ENCODE results near the gene LIPT2.
"Not testable (repeated sequence)": the region's sequence is repeated elsewhere in the genome, so short reads cannot be mapped to it uniquely, and the experiment has no call there.

The LIPT2 gene

DNA sequence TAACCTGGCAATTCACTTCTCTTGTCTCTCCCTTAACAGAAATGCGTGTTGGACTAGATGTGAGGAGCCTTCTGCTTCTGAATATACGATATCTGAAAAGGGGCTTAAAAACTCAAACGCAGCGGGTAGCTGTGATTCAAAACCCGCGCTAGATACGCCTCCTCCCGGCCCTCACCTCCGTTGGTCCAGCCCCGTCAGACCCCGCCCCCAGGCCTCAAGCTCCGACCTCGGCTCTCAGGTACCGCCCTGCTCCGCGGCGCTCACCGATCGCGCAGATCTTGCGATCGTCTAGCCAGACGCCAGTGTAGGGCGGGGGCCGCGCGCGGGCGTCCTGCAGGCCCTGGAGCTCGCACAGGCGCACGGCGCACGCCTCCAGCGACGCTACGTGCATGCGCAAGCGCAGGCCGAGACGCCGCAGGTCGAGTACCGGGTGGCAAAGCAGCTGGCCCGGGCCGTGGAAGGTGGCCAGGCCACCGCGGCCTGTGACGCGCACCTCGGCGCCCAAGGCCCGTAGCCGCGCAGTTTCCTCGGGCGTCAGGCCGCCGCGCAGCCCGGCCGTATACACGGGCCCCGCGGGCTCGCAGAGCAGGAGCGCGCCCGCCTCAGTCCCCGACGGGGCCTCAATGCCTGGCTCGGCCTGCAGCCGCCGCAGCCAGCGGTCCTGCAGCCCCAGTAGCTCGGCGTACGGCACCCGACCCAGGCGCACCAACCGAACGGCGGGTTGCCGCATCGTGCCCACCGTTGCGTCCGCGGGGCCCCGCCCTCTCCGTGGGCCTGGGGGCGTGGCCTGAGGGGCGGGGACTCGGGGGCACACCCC is at the start of gene LIPT2:
Gene LIPT2 (minus strand): TSS at position 751 of the 817 bp plus-strand sequence. CDS start 21 bp downstream, at position 730.
- peak; percentile 99 for DNase-seq

DNA sequence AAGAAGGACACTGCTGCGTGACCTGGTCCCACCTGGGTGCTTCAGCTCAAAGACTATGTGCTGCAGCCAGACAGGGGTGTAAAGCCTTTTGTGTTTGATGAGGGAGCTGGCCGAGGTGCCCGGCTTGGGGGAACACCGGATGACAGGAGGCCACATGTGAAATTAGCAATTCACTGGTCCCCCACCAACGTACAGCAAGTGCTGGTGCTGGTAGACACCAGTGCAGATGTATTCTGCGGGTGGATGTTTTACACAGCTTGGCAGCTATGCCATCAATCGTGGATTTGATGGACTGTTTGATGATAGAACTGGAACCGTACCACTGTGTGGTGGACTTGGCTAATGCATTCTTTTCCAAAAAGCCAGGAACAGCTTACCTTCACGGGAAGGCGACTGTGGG is 47.9 kb upstream of the LIPT2 start:
- no peak for DNase-seq

DNA sequence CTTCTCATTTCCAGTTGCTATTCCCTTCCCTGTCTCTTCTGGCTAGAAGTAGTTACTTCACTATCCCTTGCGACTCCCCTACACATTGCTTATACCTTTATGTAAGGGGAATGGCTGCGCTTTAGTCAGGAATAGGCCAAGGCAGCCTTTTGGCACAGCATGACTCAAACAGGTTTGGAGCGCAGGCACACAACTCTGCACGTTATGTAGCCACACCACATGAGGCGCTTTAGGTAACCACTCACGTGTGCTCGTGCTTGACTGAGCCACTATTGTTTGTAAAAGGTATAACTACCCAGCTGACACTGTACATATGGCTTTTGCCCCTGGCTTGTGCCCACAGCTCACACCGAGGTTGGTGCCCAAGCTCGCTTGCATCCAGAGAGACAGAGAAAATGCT is 46.7 kb upstream of the LIPT2 start:
- DNase-seq: no peak

DNA sequence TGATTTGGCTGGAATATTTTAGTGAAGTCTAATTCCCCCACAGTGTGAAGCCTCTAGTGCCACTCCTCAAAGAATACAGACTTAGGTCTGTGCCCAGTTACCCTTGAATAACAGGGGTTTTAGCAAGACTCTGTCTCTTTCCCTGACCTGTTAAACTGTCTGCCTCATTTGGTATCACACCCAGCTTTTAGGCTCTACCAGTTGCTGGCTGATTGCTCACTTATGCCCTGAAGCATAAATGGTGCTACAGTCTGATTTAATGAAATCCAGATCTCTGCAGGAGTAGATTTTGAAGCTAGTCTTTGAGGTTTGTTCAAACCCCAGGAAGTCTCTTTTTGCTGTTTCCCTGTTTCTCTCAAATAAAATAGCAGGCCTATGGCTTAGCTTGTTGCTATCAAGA is 45.2 kb upstream of the LIPT2 start:
- DNase-seq: no peak

DNA sequence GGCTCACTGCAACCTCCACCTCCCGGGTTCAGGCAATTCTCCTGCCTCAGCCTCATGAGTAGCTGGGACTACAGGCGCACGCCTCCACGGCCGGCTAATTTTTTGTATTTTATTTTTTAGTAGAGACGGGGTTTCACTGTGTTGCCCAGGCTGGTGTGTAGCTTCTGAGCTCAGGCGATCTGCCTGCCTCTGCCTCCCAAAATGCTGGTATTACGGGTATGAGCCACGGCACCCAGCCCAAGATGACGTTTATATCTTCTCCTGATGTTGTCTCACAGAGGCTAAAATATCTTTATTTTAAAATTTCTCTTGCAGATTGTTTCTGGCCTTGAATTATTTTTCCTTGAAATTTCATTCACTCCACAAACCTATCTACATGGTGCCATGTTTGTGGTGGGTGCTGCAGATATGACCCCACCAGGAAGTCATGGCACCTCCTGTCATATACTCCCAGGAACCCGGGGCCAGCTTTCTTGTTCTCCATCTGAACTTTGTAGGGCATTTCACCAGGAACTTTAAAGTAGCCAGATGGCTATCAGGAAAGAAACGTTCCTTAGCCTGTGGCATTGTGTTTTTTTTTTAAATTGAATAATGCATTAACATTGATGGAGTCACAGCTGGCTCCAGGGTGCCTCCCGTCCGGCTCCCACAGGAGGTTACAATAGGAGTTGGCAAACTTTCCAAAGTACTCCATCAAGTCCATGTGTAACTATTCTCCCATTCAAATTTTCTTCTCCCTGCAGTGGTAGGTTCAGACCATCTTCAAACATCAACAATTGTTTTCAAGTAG is 42.0 kb upstream of the LIPT2 start:
- no peak for DNase-seq

DNA sequence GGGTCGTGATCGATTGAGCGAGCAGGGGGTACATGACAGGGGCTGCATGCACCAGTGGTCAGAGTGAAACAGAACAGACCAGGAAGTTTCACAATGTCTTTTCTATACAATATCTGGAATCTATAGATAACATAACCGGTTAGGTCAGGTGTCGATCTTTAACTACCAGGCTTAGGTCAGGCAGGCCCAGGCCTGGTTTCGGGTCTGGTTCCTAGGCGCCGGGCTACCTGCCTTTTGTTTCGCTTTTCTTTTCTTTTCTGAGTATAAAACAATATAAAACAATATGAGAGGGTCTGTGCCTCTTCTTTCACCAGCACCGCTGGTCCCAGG is 41.4 kb upstream of the LIPT2 start:
- DNase-seq: not testable (repeated sequence)

DNA sequence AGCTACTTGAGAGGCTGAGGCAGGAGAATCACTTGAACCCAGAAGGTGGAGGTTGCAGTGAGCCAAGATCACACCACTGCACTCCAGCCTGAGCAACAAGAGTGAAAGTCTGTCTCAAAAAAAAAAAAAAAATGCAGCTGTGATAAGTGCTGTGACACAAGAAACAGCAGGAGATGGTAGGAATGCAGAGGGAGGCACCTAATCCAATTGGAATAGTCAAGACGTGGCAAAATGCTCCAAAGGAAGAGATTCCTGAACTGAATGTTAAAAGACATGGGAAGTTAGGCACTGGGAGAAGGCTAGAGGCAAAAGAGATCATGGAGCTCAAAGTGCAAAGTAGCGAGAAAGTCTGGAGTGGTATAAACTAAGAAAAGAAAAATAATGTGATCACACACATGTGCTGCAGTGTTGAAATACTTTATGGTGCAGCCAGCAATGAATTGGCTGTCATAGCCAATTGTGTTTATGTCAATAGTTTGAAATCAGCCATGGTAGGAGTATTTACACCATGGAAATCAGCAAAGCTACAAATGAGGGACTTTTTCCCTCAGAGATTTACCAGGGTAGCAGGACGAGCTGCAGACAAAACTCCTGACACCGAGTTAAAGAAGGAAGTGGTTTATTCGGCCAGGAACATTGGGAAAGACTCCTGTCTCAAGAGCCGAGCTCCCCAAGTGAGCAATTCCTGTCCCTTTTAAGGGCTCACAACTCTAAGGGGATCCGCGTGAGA is 40.9 kb upstream of the LIPT2 start:
- DNase-seq: no peak

DNA sequence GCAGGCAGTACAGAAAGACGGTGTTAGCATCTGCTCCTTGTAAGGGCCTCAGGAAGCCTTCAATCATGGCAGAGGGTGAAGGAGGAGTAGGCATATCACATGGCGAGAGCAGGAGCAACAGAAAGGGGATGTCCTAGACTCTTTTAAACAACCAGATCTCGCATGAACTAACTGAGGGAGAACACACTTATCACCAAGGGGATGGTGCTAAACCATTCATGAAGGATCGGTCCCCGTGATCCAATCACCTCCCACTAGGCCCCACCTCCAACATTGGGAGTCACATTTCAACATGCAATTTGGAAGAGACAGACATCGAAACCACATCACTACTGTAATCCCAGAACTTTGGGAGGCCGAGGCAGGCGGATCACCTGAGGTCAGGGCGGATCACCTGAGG is 39.9 kb upstream of the LIPT2 start:
- DNase-seq: no peak

DNA sequence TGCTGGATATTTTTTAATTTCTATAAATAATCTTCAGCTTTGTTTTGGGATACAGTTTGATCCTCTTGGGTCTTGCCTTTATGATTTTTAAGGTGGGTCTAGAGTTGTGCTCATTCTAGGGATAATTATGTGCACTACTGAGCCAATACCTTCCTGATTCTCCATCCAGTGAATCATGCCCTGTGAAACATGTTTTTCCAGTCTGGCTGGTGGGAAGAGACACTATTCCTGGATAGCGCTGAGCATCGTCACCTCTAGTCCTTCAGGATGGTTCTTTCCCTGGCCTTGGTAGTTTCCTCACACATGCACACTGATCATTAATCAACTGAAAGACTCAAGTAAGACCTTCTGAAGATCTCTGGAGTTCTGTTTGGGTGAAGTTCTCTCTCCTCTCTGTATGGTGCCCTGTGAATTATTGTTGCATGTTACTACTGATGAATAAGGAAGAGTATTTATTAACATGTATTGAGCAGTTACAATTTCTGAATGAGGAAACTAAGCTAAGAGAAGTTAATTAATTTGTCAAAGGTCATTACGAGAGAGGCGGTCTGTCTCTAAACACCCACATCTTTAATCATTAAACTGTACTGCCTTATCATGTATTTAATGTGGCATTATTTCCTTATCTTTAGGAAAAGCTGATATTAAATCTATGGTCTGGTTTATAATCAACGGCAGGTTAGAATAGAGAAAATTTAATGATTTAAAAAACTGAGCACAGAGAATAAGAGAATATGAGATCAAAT is 39.1 kb upstream of the LIPT2 start:
- peak; percentile 83 for DNase-seq

DNA sequence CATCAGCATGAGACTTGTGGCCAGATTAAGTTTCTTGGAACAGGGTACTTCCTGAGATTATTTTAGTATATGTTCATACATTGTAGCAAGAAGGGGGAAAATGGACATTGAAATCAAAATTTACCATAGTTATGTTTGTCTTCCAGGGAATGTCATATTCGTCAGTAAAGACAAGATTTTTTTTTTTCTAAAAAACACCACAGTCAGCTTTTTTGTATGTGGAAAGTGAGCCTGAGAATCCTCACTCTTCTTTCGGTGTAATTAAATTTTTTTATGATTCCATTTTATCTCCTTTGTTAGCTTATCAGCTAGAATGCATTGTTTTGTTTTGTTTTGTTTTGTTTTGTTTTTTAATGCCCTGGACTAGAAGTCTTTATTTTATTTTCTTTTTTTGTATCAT is 31.5 kb upstream of the LIPT2 start:
- DNase-seq: no peak

DNA sequence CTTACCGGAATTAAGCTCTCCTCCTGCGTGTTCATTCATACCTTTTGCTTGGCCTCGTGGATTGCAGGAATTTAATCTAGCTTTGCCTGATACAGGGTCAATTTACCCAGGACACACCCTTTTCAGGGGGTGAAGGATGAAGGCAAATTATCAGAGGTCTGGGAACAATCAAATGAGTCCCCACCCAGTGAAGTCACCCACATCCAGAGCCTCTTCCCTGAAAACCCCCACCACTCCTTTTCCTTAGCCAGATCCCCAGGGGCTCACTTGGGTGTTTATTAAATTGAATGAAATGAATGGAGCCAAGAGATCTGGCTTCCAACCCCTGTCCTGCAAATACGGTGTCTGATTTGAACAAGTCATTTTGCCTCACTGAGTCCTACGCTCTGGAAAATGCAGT is 31.0 kb upstream of the LIPT2 start:
- DNase-seq: no peak

DNA sequence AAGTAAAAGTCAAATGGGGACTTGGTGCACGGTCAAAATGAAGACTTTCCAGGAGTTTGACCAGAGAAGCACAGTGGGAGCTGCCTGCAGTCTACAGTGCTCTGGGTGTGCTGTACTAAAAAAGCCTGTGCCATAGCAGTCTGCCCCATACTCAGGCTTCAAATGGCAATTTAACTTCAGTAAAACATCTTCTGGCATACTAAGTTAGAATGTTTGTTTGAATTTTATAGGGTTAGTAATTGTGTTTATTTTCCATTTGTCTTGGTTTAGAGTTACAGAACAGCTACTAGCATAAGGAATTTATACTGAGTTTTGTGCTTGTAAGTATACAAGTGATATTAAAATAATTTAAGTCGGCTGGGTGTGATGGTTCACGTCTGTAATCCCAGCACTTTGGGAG is 29.3 kb upstream of the LIPT2 start:
- no peak for DNase-seq

DNA sequence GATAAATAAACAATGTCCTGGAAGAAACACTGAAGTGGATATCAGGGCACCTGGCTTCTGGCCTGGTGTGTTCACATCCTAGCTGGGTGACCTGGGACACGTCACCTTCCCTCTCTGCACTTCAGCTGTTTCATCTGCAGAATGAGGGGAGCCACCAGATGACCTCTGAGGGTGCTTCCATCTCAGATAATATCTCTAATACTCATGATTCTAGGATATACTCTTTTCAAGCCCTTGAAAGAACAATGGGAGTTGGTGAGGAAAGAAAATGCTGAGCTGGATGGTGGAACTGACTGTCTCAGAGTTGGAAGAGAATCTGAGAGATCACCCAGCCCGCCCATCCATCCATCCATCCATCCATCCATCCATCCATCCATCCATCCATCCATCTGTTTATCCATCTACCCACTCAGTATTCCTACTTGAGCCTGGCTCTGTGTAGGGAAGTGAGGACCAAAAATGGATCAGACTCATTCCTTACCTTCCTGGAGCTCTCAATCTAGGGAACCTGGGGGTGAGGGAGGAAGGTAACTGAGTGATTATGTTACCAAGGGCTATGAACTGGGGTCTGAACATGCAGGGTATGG is 28.2 kb upstream of the LIPT2 start:
- no peak for DNase-seq

DNA sequence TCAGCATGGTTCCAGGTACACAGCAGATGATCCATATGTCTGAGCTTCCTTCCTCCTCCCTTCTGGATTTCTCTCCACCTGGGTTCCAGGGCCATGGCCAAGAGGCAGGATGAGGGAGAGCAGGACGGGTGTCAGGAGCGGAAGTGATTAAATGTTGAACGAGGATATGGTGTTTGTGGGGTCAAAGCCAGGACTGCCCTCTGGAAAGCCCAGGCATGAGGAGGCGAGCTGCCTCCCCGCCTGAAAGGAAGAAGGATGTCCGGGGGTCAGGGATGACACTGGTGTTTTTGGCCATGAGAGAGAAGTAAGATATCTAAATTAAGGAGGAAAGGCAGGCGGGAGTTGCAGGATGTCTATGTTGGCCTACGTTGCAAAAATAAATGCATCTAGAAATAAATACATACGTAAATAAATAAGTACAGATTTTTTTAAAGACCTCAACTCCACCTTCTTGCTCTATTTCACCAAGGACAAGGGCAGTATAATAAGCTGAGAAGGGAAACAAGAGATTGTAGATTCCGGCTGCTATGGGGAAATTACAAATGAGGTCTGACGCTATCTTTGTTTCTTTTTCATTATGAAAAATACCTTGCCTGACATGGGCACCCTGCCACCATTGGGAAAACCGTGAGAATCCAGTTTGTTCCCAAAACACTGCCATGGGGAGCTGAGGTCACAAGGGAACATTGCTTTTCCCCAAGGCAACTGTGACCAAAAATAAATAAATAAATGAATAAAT is 27.6 kb upstream of the LIPT2 start:
- no peak for DNase-seq

DNA sequence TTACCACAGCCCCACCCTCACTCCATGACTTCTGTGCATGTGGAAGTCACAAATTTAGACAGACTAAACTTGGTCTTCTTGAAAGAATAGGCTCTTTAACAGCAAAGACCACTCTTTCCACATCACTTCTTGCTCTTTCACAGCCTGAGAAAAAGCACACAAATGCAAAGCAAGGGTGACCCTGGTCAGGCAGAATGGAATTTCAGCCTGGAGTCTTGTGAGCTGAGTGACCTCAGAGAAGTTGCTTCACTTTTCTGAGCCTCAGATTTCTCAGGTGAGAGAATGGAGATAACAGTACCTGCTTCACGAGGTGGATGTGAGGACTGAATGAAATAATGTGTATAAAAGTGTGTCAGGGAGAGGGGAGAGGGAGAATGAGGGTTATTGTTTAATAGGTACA is 26.8 kb upstream of the LIPT2 start:
- no peak for DNase-seq

DNA sequence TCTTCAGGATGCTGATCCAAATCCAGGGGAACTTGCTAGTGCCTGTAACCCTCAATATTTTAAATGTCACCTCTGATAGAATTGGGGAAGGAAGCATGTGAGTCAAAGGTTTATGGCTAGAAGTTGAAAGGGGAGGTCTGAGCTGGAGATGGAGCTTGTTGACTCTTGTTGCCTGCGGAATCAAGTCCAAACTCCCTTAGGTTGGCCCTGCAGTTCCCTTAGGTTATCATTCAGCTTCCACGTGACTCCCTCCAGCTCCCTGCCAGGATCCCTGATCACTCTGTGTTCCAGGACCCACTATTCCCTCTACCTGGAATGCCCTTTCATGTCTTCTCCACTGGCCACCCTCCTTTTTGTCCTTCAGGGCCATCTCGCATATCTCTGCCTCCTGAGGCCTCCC is 26.2 kb upstream of the LIPT2 start:
- DNase-seq: no peak

DNA sequence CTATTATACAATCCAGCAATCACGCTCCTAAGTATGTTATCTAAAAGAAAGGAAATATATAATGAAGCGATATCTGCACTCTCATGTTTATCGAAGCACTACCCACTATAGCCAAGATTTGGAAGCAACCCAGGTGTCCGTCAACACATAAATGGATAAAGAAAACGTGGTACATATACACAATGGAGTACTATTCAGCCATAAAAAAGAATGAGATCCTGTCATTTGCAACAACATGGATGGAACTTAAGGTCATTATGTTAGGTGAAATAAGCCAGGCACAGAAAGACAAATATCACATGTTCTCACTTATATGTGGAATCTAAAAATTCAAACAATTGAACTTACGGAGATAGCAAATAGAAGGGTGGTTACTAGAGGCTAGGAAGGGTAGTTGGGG is 24.1 kb upstream of the LIPT2 start:
- DNase-seq: not testable (repeated sequence)

DNA sequence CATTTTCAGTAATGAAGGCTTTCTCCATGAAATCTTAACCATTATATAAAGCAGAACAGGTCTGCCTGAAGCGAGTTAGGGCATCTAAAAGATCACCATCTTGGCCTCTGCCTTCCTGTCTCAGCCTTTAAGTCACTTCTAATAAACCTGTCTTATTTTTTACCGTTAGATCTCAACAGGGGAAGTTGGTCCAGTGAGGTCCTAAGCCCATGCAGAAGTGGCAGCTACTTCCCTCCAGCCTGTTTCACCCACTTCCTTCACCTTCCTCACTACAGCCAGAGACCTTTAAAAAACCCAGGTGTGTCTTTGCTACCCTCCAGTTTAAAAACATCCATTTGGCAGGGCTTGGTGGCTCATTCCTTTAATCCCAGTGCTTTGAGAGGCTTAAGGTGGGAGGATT is 14.1 kb upstream of the LIPT2 start:
- DNase-seq: no peak

DNA sequence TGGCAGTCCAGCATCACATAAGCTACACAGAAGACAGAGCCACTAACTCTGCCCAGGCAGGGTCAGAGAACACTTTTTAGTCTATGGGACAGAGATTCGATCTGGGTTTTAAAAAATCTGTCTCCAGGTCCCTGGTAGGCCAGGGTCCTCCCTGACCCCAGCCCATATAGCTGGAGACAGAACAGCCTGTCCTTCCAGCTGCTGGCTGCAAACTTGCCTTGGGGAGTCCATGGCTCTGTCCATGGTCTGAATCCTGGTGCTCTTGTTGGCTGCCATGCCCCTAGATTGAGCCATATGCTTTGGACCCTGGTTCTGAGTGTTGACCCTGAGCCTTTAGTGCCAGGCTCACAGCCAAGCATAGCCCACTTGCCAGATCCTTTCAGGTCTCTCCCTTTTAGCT is 13.3 kb upstream of the LIPT2 start:
- no peak for DNase-seq

DNA sequence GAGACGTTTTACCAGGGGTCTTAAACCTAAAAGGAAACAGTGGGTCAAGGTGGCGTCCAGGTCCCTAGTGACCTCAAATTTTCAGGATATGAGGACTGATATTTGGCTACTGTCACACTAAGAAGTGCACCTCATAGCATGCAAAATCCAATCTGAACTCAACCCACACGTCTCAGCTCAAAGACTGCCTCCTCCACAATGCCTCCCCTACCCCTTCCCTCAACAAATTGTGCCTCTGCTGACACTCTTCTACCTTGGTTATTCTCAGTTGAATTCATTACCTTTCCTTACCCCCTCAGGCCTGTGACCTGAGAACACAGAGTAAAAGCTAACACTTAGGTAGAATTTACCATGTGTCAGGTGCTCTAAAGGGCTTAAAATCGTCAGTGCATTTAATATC is 12.4 kb upstream of the LIPT2 start:
- DNase-seq: no peak

DNA sequence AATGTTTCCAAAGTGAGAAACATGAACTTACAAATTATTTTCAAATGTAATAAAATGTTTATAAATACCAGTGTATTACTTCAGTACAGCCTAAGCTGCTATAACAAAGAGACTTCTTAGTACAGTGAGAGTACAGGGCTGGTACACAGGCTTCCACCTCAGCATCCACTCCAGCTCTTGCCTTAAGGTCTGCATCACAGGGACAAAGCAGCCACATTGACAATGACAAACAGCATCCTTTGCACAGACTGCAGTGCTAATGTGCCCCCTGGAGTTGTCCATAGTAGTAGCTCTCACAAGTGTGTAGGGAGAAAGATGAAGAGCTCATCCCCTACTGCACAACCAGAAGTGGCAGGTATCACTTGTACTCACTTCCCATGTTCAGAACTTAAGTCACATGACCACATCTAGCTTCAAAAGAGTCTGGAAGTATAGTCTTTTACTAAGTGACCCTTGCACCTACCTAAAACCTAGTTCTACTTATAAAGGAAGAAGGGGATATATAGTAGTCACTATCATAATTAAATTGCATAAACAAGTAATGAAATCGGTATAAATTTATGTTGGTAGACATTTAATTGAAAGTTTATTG is 10.7 kb upstream of the LIPT2 start:
- DNase-seq: no peak

DNA sequence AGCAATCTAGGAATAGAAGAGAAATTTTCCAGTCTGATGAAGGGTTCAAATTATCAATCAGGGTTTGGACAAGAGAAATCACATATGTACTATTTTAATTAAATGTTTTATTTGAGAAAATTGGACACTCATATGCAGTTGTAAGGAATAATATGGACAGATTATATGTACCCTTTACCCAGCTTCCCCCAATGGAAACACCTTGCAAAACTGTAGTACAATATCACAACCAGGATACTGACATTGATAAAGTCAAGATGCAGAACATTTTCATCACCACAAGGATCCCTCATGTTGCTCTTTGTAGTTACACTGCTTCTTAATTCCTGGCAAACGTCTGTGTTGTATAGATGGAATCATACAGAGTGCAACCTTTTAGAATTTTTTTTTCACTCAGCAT is 1.4 kb upstream of the LIPT2 start:
- no peak for DNase-seq
